SKM-1 treated with dmso at 0.1 percent for 144 hours (cell line): Measurements from ENCODE around the gene RIOX2.
"Not testable (repeated sequence)": the region's sequence is repeated elsewhere in the genome, so short reads cannot be mapped to it uniquely, and the experiment has no call there.

ENCODE experiments used
- DNase-seq: peaks from one replicate; lab custom pipeline; 2025; ENCODE audit not compliant: unreplicated experiment; lab: John Stamatoyannopoulos, UW

The RIOX2 gene

GRCh38 chr3:97971679-97972567, at the start of gene RIOX2:
Gene RIOX2, minus strand, starts transcription at chr3:97972431. Its CDS starts 4,838 bp downstream, at chr3:97967593.
- peak; percentile 64 for DNase-seq

DNA sequence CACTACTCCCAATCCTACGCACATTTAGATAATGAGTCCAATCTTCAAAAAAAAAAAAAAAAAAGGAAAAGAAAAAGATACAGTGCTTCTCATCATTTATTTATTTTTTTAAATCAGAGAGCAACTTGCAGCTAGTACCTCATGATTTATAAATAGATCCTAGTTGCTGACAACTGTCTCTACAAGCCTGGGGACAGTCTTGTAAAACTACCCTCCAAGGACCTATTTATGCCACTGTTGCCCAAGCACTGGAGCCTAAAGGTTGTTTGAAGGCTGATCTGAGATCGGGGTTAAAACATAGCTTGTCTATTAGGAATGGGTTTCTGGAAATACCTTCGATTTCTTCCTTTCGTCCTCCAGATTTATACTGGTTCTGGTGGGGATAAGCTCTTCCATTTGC, 48.2 kb upstream of the RIOX2 start:
- DNase-seq: no peak

DNA sequence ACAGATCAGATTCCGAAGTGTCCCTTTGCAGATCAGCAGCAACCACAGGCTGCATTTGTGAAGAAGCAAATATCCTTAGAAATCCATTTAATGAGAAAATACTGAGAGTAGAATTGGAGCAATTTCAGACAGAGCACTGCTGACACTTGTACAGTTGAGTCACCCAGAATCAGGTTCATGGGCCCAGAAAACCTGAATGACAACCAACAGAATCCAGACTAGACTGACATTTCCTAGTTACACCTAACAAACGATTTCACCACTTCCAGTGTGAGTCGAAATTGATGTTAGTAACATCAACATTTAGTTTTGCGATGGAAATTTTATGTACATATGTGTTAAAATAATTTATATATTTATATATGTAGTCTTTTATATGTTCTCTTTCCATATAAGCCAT, 46.1 kb upstream of the RIOX2 start:
- no peak for DNase-seq

- no peak for DNase-seq
Observed at GRCh38 chr3:98014268-98014585, 42.0 kb upstream of the RIOX2 start.

DNA sequence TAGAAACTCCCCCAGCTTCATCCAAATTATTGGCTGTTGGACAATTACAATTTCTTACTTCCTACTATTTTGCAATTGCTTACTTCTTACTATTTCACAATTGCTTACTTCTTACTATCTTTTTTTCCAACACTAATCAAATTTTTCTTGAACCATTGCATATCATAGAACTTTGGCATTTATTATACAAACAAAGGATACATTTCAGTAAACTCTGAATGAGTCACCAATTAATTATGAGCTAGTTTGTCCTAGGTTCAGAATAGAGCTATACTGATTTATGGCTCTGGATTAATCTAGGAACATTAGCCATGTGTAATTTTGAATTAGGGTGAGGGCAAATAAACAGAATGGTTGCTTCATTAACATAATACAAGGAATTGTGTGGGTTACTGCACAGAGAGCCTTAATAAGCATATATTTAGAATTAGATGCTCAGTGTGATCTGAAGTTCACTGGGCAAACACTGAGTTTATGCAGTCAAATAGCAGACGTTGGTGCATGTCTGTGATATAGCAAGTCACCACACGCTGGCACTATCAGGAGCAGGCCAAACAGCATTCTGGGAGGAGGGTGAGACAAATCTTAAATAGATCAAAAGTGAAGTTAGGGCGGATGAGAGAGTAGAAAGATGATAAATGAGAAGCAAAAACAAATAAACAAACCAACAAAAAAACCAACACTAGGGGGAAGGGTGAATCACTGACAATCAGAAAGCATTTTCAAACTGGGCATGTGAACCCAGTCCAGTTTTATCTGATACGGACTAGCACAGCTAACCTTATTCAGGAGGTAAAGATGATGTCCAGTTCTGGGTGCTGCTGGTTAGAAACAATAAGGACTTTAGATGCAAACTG, 41.4 kb upstream of the RIOX2 start:
- DNase-seq: no peak

- no peak for DNase-seq
Observed at GRCh38 chr3:98012979-98013378, 40.7 kb upstream of the RIOX2 start.

DNA sequence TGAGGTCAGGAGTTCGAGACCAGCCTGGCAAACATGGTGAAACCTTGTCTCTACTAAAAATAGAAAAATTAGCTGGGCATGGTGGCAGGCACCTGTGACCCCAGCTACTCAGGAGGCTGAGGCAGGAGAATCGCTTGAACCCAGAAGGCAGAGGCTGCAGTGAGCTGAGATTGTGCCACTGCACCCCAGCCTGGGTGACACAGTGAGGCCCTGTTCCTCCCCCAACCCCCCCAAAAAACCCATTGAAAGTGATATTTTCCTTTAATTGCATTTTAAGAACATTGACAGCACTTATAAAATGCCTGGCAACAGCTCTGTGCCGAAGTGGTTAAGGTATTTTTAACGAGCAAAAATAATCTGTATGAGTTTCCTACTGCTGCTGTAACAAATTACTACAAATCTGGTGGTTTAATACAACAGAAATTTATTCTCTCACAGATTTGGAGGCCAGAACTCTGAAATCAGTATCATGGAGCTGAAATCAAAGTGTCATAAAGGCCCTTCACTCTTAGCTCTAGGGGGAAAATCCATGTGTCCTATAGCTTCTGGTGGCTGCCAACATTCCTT, 38.7 kb upstream of the RIOX2 start:
- not testable (repeated sequence) for DNase-seq

GRCh38 chr3:98010194-98010882, 38.1 kb upstream of the RIOX2 start:
- no peak for DNase-seq

DNA sequence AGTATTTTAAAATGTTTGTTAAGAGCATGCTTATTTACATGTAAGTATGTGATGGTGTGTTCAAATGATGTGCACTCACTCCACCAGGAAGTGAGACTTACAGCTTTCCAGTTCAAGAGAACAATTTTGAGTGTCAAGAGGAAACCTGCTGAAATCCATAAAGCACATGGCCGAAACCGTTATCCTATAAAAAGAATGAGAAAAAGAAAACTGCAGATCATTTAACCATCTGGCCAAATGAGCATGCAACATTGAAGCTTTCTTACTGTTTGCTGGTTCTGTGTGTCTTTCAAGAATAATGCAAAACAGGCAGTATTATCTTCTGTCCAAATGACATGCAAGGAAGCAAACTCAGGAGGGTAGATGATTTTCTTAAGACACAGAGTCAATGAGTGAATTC, 36.6 kb upstream of the RIOX2 start:
- DNase-seq: no peak

DNA sequence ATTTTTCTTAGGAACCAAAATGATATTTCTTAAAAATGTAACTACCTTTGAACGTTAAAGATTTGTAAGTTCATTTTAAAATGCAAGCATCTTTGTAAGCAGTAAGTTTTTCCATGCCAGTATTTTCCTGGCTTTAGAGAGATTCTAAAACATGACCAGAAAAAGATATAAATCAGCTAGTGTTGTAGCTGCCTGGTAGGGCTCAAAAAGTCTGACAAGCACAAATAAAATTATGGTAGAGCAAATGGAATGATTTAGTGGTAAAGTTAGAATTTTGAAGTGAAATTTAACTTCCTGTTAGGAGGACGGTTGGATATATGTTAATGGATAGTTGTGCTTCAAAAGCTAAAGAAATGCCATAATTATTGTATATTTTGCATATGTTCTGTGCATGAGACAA, 33.2 kb upstream of the RIOX2 start:
- no peak for DNase-seq

DNA sequence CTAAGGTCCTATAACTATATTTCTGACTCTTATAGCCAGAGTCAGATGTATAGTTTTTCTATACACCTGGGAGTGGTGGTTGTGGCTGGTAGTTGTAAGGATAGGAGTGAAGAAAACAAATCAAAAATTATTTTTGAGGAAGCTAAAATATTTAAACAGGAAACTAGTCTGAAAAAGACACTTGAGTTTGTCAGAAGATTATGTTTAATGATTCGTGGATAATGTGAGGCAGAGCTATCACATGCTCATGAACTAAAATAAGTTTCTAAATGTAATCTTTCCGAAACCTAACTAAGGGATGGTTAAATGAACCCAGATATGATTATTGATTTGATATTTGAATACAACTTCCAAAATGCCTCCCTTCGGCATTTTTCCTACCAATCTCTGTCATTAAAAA, 32.5 kb upstream of the RIOX2 start:
- no peak for DNase-seq

GRCh38 chr3:98003306-98003969, 31.2 kb upstream of the RIOX2 start:
- DNase-seq: no peak

GRCh38 chr3:98002717-98003116, 30.5 kb upstream of the RIOX2 start:
- no peak for DNase-seq

DNA sequence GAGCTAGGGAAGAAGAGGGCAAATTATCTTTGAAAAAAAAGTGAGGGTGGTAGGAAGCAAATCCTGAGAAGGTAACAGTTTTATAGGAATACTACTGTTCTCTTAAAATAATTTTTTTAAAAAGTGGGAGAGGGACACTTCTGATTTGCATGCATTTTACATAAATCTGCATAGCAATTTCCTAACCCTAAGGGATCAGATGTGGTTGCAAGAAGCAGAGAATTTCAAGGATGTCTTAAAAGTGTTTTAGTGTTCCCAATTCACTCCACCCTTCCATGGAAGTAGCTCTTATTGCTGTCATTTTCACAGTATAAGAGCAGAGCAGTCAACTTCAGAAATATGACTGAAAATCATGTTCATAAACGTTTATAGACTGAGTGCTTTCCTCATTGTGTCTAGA, 27.8 kb upstream of the RIOX2 start:
- DNase-seq: no peak

GRCh38 chr3:97999103-97999502, 26.9 kb upstream of the RIOX2 start:
- no peak for DNase-seq

DNA sequence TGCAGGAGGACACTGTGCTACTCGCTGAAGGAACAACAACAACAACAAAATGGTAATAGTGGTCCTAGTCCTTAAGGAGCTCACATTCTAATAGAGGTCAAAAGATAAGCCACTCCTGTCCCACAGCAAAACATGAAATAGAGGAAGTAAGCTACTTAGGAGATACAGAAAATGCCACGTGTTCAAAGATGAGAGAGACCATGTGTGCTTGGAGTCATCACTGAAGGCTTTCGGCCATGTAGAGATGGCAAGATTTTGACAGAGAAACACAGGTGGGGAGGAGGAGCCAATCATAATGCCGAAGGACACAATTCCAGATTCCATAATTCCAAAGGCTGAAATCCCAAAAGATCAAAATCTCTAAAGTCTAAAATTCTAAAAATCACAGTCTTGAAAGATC, 24.8 kb upstream of the RIOX2 start:
- DNase-seq: no peak

DNA sequence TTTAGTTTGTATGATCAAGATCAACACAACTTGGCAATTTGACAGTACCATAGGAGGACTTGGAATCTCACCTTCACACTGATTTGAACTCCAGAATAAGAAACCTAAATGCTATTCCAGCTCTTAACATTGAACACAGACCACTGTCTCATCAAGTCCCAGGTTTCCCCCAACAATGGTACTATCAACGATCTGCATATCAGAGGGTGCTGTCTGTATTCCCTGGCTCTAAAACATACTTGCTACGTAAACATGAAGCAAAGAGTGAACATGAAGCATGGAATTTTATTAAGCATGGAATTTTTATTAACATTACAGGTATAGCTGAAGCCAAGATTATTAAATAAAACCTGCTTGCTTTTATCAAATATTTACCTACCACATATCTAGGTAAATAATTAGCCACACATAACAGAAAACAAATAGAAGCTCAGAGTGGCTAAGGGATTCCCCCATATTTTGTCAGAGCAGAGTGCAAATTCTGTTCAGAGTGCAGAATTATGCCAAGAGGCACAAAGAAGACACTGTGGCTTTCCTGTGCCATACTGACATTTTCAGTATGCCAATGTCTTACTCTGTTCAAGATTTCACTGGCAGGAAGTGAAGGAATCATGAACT, 22.2 kb upstream of the RIOX2 start:
- DNase-seq: no peak

GRCh38 chr3:97993526-97993925, 21.3 kb upstream of the RIOX2 start:
- no peak for DNase-seq

DNA sequence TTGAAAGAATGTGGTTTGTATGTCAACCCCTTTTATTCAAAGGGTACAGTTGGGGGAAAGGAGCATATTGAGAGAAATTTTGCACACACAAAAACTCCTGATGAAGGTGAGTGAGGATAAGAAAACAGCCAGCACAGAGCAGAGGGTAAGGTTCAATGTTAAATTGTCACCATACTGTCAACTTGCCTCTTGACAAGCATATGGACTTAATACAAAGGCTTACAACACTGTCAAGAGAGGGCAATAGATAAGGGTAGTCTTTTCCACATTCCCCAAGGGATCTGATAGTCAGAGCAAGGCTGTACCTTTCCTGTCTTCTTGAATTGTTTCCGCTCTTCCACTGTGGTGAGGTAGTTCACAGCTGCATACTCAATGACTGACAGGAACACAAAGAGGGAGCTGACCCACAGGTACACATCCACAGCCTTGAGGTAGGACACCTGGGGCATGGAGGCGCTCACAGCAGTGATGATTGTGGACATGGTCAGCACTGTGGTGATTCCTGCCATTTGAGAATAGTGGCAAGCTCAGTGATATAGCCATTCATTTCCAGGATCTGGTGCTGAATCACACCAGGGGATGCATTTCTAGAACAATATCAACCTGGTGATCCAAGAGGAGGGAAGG, 20.4 kb upstream of the RIOX2 start:
- no peak for DNase-seq

GRCh38 chr3:97991293-97991682, 19.1 kb upstream of the RIOX2 start:
- no peak for DNase-seq
